Urinary bladder (tissue), 2 donors: Measurements from ENCODE around the gene GAL3ST1. TPM values are rescaled to one million over a fixed set of nuclear protein-coding genes. Genes with fewer than 3 reads are reported as not detected.

Experiments used
- polyA plus RNA-seq: library from polyadenylated mRNA; stranded (reverse); fragments of 200-250 nt; gene quantifications from one replicate; pipeline ENCODE4 v1.2.3, GENCODE V29; 2013
- total RNA-seq: library from RNA; depleted of rRNA; stranded (reverse); fragments of >200 nt; gene quantifications from one replicate; pipeline ENCODE4 v1.2.3, GENCODE V29; 2014
- donor health status: healthy.

The GAL3ST1 gene
- total and polyA plus RNA-seq, 2 donors = 0.63 to 2.7 TPM

Other genes with a start within 250 kb of the GAL3ST1 start
- 8.4 TPM for gene TBC1D10A, start 247.7 kb downstream of the GAL3ST1 start, total RNA-seq
- 31.7 TPM for gene TBC1D10A, start 247.7 kb downstream of the GAL3ST1 start, polyA plus RNA-seq
- 27.5 TPM for gene SF3A1, start 217.8 kb downstream of the GAL3ST1 start, total RNA-seq
- gene SF3A1, start 217.8 kb downstream of the GAL3ST1 start, polyA plus RNA-seq = 53.6 TPM
- 2.1 TPM for gene CCDC157, start 217.7 kb downstream of the GAL3ST1 start, total RNA-seq
- 2.0 TPM for gene CCDC157, start 217.7 kb downstream of the GAL3ST1 start, polyA plus RNA-seq
- gene RNF215, start 187.3 kb downstream of the GAL3ST1 start, total RNA-seq = 10.7 TPM
- gene RNF215, start 187.3 kb downstream of the GAL3ST1 start, polyA plus RNA-seq = 18.8 TPM
- gene SEC14L2, start 177.6 kb downstream of the GAL3ST1 start, total RNA-seq = 6.2 TPM
- gene SEC14L2, start 177.6 kb downstream of the GAL3ST1 start, polyA plus RNA-seq = 11.0 TPM
- 2.1 TPM for gene MTFP1, start 148.9 kb downstream of the GAL3ST1 start, total RNA-seq
- gene MTFP1, start 148.9 kb downstream of the GAL3ST1 start, polyA plus RNA-seq = 7.7 TPM
- gene SEC14L3, start 102.6 kb downstream of the GAL3ST1 start, total RNA-seq = not detected
- gene SEC14L3, start 102.6 kb downstream of the GAL3ST1 start, polyA plus RNA-seq = not detected
- 0.32 TPM for gene SEC14L4, start 69.0 kb downstream of the GAL3ST1 start, total RNA-seq
- gene SEC14L4, start 69.0 kb downstream of the GAL3ST1 start, polyA plus RNA-seq = 0.05 TPM
- gene SEC14L6, start 27.9 kb downstream of the GAL3ST1 start, total RNA-seq = 1.2 TPM
- 0.11 TPM for gene SEC14L6, start 27.9 kb downstream of the GAL3ST1 start, polyA plus RNA-seq
- 29.1 TPM for gene PES1, start 17.2 kb upstream of the GAL3ST1 start, total RNA-seq
- 49.1 TPM for gene PES1, start 17.2 kb upstream of the GAL3ST1 start, polyA plus RNA-seq
- 7.9 TPM for gene TCN2, start 32.5 kb upstream of the GAL3ST1 start, total RNA-seq
- gene TCN2, start 32.5 kb upstream of the GAL3ST1 start, polyA plus RNA-seq = 21.2 TPM
- 1.6 TPM for gene SLC35E4, start 61.1 kb upstream of the GAL3ST1 start, total RNA-seq
- gene SLC35E4, start 61.1 kb upstream of the GAL3ST1 start, polyA plus RNA-seq = 5.3 TPM
- 8.6 TPM for gene DUSP18, start 93.2 kb upstream of the GAL3ST1 start, total RNA-seq
- 4.1 TPM for gene DUSP18, start 93.2 kb upstream of the GAL3ST1 start, polyA plus RNA-seq
- gene OSBP2, start 120.2 kb upstream of the GAL3ST1 start, total RNA-seq = 5.2 TPM
- gene OSBP2, start 120.2 kb upstream of the GAL3ST1 start, polyA plus RNA-seq = 1.5 TPM